HG03575 (cell line): ENCODE results near the gene NFATC3.

Experiments used
- ATAC-seq: cut with Tn5 transposase; IDR thresholded peaks from one replicate; pipeline ENCODE4 v1.9.1; 2021; ENCODE audit not compliant: unreplicated experiment, insufficient number of reproducible peaks, low FRiP score; ENCODE audit errors: extremely low read depth

The NFATC3 gene

GRCh38 chr16:68276223-68276622 is 191.1 kb downstream of the NFATC3 start:
- ATAC-seq: no peak
